GM18867 (cell line): ENCODE results near the gene EPO.

Experiments
- ATAC-seq: cut with Tn5 transposase; IDR thresholded peaks from one replicate; pipeline ENCODE4 v1.9.1; 2021; ENCODE audit warnings: mild to moderate bottlenecking, moderate library complexity; ENCODE audit not compliant: unreplicated experiment

EPO gene

GRCh38 chr7:100682991-100683658 is 37.1 kb upstream of the EPO start:
- no peak for ATAC-seq

- ATAC-seq = no peak
These were observed 36.4 kb upstream of the EPO start for GRCh38 chr7:100683659-100684533.

GRCh38 chr7:100684534-100685042 is 35.7 kb upstream of the EPO start:
- ATAC-seq = no peak

- ATAC-seq = no peak
These were observed 35.1 kb upstream of the EPO start for GRCh38 chr7:100685049-100685605.

GRCh38 chr7:100685631-100686145 is 34.6 kb upstream of the EPO start:
- ATAC-seq = no peak

- no peak for ATAC-seq
These were observed 34.0 kb upstream of the EPO start for GRCh38 chr7:100686201-100686821.

- ATAC-seq = no peak
These were observed 33.5 kb upstream of the EPO start for GRCh38 chr7:100686822-100687211.

- no peak for ATAC-seq
These were observed 33.0 kb upstream of the EPO start for GRCh38 chr7:100687261-100687660.

GRCh38 chr7:100687751-100688300 is 32.4 kb upstream of the EPO start:
- no peak for ATAC-seq

GRCh38 chr7:100688326-100688860 is 31.9 kb upstream of the EPO start:
- no peak for ATAC-seq

- ATAC-seq = no peak
These were observed 30.8 kb upstream of the EPO start for GRCh38 chr7:100689230-100690135.

GRCh38 chr7:100691676-100692577 is 28.3 kb upstream of the EPO start:
- peak; percentile 33 for ATAC-seq

GRCh38 chr7:100692578-100692961 is 27.7 kb upstream of the EPO start:
- ATAC-seq = no peak

GRCh38 chr7:100693312-100694097 is 26.8 kb upstream of the EPO start:
- ATAC-seq = peak; percentile 19

- ATAC-seq = peak; percentile 57
These were observed 26.0 kb upstream of the EPO start, which contains the start of gene GIGYF1 for GRCh38 chr7:100694098-100694745. Gene GIGYF1, minus strand, starts transcription at chr7:100694250. Its CDS starts 6,012 bp downstream, at chr7:100688238.

- ATAC-seq = no peak
These were observed 24.1 kb upstream of the EPO start for GRCh38 chr7:100696123-100696521.

GRCh38 chr7:100699018-100699417 is 21.2 kb upstream of the EPO start:
- no peak for ATAC-seq
